ENCODE results near the gene DCPS. TPM values are rescaled to one million over a fixed set of nuclear protein-coding genes. Genes with fewer than 3 reads are reported as not detected.

DCPS gene
- total RNA-seq, 1 donor from 2014 or later = 15.5 TPM

GRCh38 chr11:126288237-126288636, 15.6 kb upstream of the DCPS start:
- ATAC-seq (no peak), DNase-seq (no peak)
- no peak for TF ChIP-seq CTCF (IDR thresholded peaks at IDR 0.05)
- Histone ChIP-seq H3K27ac (no peak overlapping the region), H3K36me3 (peaks cover 44% of the 10 kb centered on the region), H3K4me1 (peaks cover 10% of the 10 kb centered on the region), H3K9me3 (no peaks in the 10 kb centered on the region), H3K4me3 (no peak overlapping the region), H3K27me3 (no peaks in the 10 kb centered on the region)
- intact Hi-C loops (cut with DNase I) = no loop called here

DNA sequence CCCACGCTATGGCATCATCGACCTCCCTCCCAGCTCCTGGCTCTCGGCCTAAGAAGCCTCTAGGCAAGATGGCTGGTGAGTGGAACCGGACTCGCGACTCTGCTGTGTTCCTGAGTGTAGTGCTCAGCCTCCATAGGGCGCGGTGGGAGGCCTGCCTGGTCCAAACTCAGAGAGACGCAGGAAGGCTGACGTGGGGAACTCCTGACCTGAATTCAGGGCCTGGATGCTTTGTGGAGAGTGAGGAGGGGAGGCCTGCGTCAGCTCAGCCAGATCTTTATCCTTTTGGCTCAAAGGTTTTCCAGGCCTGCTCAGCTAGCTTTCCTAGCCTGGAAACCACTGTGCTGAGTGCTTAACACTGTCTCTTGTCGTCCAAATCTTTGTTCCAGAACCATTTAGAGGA, 13.0 kb upstream of the DCPS start:
- TF ChIP-seq CTCF (IDR thresholded peaks at IDR 0.05) = no peak
- intact Hi-C loops (cut with DNase I) = no loop called here
- DNase-seq = no peak
- no peak overlapping the region for H3K4me3 ChIP-seq
- no peaks in the 10 kb centered on the region for H3K9me3 ChIP-seq
- no peaks in the 10 kb centered on the region for H3K4me1 ChIP-seq
- ATAC-seq = no peak
- H3K27ac ChIP-seq = no peak overlapping the region
- peaks cover 57% of the 10 kb centered on the region for H3K36me3 ChIP-seq
- no peaks in the 10 kb centered on the region for H3K27me3 ChIP-seq

GRCh38 chr11:126293726-126294125, 10.1 kb upstream of the DCPS start:
- no peak for ATAC-seq
- no peak overlapping the region for H3K27ac ChIP-seq
- intact Hi-C loops (cut with DNase I) = no loop called here
- TF ChIP-seq CTCF (IDR thresholded peaks at IDR 0.05) = no peak
- H3K27me3 ChIP-seq = no peaks in the 10 kb centered on the region
- H3K9me3 ChIP-seq = no peaks in the 10 kb centered on the region
- H3K4me3 ChIP-seq = no peak overlapping the region
- no peaks in the 10 kb centered on the region for H3K4me1 ChIP-seq
- no peak for DNase-seq
- H3K36me3 ChIP-seq = peaks cover 53% of the 10 kb centered on the region

- Histone ChIP-seq H3K27ac (no peak overlapping the region), H3K4me3 (no peak overlapping the region), H3K36me3 (peaks cover 33% of the 10 kb centered on the region), H3K4me1 (no peaks in the 10 kb centered on the region), H3K9me3 (no peaks in the 10 kb centered on the region), H3K27me3 (no peaks in the 10 kb centered on the region)
- no peak for ATAC-seq
- TF ChIP-seq CTCF (IDR thresholded peaks at IDR 0.05) = no peak
- no peak for DNase-seq
- intact Hi-C loops (cut with DNase I) = no loop called here
These were observed 6.9 kb upstream of the DCPS start for GRCh38 chr11:126297004-126297403.

DNA sequence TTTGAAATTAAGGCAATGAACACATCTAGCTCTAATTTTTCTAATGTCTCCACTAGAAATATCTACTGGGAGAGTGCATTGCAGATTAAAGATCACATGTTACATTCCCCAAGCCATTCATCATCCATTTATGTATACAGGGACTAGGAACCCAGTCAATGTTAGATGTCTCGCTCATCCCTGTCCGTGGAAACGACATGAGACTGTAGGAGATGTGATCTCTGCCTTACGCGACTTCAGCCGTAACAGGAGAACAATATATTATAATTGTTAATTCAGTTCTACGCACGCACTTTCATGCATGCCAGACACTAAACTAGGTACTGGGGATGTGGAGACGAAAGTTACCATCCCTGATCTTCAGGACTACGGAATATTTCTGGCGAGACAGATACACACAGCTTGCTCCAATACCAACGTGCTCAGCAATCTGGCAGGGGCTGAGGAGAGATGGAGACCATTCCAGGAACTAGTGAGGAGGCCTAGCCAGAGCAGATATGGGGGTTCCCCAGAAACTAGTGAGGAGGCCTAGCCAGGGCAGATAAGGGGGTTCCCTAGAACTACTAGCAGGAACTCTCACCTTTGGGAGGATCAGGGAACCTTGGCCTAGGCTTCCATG, 706 bp downstream of the DCPS start:
- Histone ChIP-seq H3K4me3 (peak overlapping the region; percentile 63), H3K27me3 (no peaks in the 10 kb centered on the region), H3K27ac (peak overlapping the region; percentile 90), H3K9me3 (no peaks in the 10 kb centered on the region), H3K4me1 (peaks cover 9% of the 10 kb centered on the region), H3K36me3 (peaks cover 7% of the 10 kb centered on the region)
- ATAC-seq (no peak), DNase-seq (no peak)
- intact Hi-C loops (cut with DNase I) = no loop called here
- no peak for TF ChIP-seq CTCF (IDR thresholded peaks at IDR 0.05)

DNA sequence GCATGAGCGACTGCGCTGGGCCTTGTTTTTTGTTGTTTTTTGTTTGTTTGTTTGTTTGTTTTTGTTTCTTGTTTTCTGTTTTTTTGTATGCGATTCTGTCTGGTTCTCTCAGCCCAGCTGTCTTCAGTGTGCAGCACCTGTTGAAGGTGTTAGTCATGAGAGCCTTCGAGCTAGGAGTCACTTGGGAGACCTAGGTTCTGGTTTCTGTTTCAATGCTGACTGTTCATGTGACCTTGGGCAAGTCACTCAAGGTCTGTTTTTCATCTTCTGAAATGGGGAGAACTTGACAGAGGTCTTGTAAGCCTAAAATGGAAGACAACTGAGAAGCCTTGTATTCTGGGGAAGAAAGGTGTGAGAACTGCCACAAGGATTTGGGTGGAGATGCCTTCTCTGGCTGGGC, 1.8 kb downstream of the DCPS start:
- no peak for TF ChIP-seq CTCF (IDR thresholded peaks at IDR 0.05)
- no peak for ATAC-seq
- Histone ChIP-seq H3K4me3 (no peak overlapping the region), H3K4me1 (peaks cover 11% of the 10 kb centered on the region), H3K27me3 (no peaks in the 10 kb centered on the region), H3K27ac (no peak overlapping the region), H3K36me3 (peaks cover 7% of the 10 kb centered on the region), H3K9me3 (no peaks in the 10 kb centered on the region)
- intact Hi-C loops (cut with DNase I) = no loop called here
- no peak for DNase-seq
